ENCODE results near the gene HSD17B4.

- TF ChIP-seq EZH2 (IDR thresholded peaks at IDR 0.05; ENCODE audit: borderline replicate concordance) (no peak), CTCF (IDR thresholded peaks at IDR 0.05; ENCODE audit: poor library complexity) (no peak), EZH2phosphoT487 (IDR thresholded peaks at IDR 0.05; ENCODE audit: low read depth, severe bottlenecking, unreplicated experiment) (no peak)
These were observed 1.9 kb downstream of the HSD17B4 start for GRCh38 chr5:119454171-119454570.

Data from hepatocyte (in vitro differentiated cells).